Effector memory CD4-positive, alpha-beta T cell (primary cell): Measurements from ENCODE around the gene HIVEP1.
"Not testable (repeated sequence)": the region's sequence is repeated elsewhere in the genome, so short reads cannot be mapped to it uniquely, and the experiment has no call there.

Experiments
- DNase-seq, 3 donors: peaks; one replicate each; pipeline ENCODE4 v3.0.0-alpha.2; 2020
- H3K27ac ChIP-seq: 2 replicates; pipeline ENCODE4 v1.7.0; 2013; ENCODE audit warnings: mild to moderate bottlenecking, low read length, moderate library complexity; ENCODE audit not compliant: insufficient read depth, poor library complexity, severe bottlenecking
- H3K27me3 ChIP-seq: replicated peaks from 2 replicates; pipeline ENCODE4 v1.7.0; 2013; ENCODE audit warnings: mild to moderate bottlenecking, low read length; ENCODE audit not compliant: insufficient read depth, control insufficient read depth, poor library complexity, severe bottlenecking
- H3K36me3 ChIP-seq: 2 replicates; pipeline ENCODE4 v1.7.0; 2013; ENCODE audit warnings: mild to moderate bottlenecking, low read length, moderate library complexity; ENCODE audit not compliant: control insufficient read depth, insufficient read depth
- H3K4me1 ChIP-seq: 2 replicates; pipeline ENCODE4 v1.7.0; 2013; ENCODE audit warnings: low read length, mild to moderate bottlenecking; ENCODE audit not compliant: control insufficient read depth, insufficient read depth, poor library complexity, severe bottlenecking
- H3K4me3 ChIP-seq: 2 replicates; pipeline ENCODE4 v1.7.0; 2013; ENCODE audit warnings: low read length, low read depth, mild to moderate bottlenecking; ENCODE audit not compliant: insufficient read depth, poor library complexity, severe bottlenecking
- H3K9me3 ChIP-seq: 2 replicates; pipeline ENCODE4 v1.7.0; 2013; ENCODE audit warnings: mild to moderate bottlenecking, low read length, moderate library complexity; ENCODE audit not compliant: control insufficient read depth

The HIVEP1 gene

DNA sequence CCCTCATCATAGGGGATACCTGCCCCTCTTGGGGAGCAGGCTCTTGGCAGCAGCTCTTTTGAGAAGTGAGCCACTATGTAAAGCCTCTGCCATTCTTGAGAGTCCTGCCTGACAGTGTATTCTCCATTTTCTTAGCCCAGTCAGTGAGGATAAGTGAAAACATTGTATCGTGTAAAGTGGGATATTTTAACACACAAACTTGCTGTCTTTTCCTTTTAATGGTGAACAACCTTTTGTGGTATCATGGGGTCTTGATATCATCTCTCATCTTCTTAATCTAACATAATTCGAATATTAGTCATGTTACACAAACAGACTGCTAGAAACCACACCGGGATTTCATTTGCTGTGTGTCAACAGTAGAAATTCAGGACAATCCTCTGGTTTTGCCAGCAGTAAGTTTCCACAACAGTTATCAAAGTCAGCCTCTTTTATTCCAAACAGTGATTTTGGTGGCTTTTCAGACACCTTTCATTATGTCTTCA, 136.2 kb downstream of the HIVEP1 start:
- Histone ChIP-seq H3K36me3 (no peaks in the 10 kb centered on the region), H3K27me3 (no peaks in the 10 kb centered on the region), H3K4me3 (no peak overlapping the region), H3K27ac (no peak overlapping the region), H3K4me1 (no peaks in the 10 kb centered on the region), H3K9me3 (no peaks in the 10 kb centered on the region)
- DNase-seq, result no peak

GRCh38 chr6:12148841-12149240, 136.7 kb downstream of the HIVEP1 start:
- Histone ChIP-seq H3K27ac (no peak overlapping the region), H3K27me3 (no peaks in the 10 kb centered on the region), H3K9me3 (no peaks in the 10 kb centered on the region), H3K36me3 (no peaks in the 10 kb centered on the region), H3K4me1 (no peaks in the 10 kb centered on the region), H3K4me3 (no peak overlapping the region)
- DNase-seq, result no peak

- no peak overlapping the region for H3K4me3 ChIP-seq
- no peaks in the 10 kb centered on the region for H3K36me3 ChIP-seq
- no peaks in the 10 kb centered on the region for H3K4me1 ChIP-seq
- no peak overlapping the region for H3K27ac ChIP-seq
- DNase-seq, result no peak
- H3K27me3 ChIP-seq, result no peaks in the 10 kb centered on the region
- H3K9me3 ChIP-seq, result no peaks in the 10 kb centered on the region
These were observed 137.9 kb downstream of the HIVEP1 start for GRCh38 chr6:12149944-12150510.

DNA sequence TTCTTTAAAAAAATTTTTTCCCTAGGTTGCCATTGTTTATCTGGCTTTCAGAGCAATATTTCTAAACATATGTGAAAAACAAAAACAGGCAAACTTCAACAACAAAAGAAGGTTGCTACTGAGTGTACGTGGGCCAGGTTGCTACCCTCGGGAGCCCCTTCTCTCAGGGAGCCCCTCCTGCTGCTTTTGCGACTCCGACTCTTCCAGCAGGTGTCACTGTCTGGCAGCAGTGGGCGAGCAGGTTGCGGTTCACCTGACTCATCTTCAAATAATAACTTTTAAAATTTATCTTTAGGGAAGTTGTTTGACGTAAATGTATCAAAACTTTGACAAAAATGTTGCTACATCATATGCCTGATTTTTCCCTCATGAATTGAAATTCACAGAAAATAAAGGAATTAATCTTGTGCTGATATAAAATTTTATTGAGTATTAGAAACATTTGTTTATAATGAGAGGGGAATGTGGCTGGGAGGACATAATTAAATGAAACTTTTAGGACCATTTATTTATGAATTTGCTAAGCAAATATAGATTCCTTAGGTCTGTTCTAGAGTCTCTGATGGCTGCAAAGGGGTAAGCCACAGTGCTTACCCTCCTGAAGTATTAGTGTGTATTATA, 138.8 kb downstream of the HIVEP1 start:
- H3K36me3 ChIP-seq, result no peaks in the 10 kb centered on the region
- H3K27ac ChIP-seq, result no peak overlapping the region
- no peaks in the 10 kb centered on the region for H3K4me1 ChIP-seq
- no peaks in the 10 kb centered on the region for H3K9me3 ChIP-seq
- H3K27me3 ChIP-seq, result no peaks in the 10 kb centered on the region
- DNase-seq, result no peak
- H3K4me3 ChIP-seq, result no peak overlapping the region

GRCh38 chr6:12151433-12151820, 139.3 kb downstream of the HIVEP1 start:
- no peaks in the 10 kb centered on the region for H3K9me3 ChIP-seq
- no peaks in the 10 kb centered on the region for H3K36me3 ChIP-seq
- H3K4me3 ChIP-seq, result no peak overlapping the region
- no peak for DNase-seq
- H3K27ac ChIP-seq, result no peak overlapping the region
- H3K27me3 ChIP-seq, result no peaks in the 10 kb centered on the region
- H3K4me1 ChIP-seq, result no peaks in the 10 kb centered on the region

GRCh38 chr6:12152023-12152970, 140.2 kb downstream of the HIVEP1 start:
- Histone ChIP-seq H3K4me1 (no peaks in the 10 kb centered on the region), H3K36me3 (no peaks in the 10 kb centered on the region), H3K9me3 (no peaks in the 10 kb centered on the region), H3K4me3 (no peak overlapping the region), H3K27ac (no peak overlapping the region), H3K27me3 (no peaks in the 10 kb centered on the region)
- no peak for DNase-seq

DNA sequence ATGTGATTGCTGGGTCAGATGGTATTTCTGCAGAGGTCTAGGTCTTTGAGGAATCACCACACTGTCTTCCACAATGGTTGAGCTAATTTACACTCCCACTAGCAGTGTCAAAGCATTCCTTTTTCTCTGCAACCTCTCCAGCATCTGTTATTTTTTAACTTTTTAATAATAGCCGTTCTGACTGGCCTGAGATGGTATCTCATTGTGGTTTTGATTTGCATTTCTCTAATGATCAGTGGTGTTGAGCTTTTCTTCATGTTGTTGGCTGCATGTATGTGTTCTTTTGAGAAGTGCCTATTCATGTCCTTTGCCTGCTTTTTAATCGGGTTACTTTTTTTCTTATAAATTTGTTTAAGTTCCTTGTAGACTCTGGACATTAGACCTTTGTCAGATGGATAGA, 143.7 kb downstream of the HIVEP1 start:
- H3K4me1 ChIP-seq, H3K36me3 ChIP-seq, H3K4me3 ChIP-seq, H3K27ac ChIP-seq, DNase-seq, H3K9me3 ChIP-seq, H3K27me3 ChIP-seq: not testable (repeated sequence)

- H3K27ac ChIP-seq, result no peak overlapping the region
These were observed 146.7 kb downstream of the HIVEP1 start for GRCh38 chr6:12158686-12159415.

GRCh38 chr6:12160326-12160725, 148.2 kb downstream of the HIVEP1 start:
- Histone ChIP-seq H3K27me3 (no peaks in the 10 kb centered on the region), H3K27ac (no peak overlapping the region), H3K4me3 (no peak overlapping the region), H3K9me3 (no peaks in the 10 kb centered on the region), H3K36me3 (peaks cover 7% of the 10 kb centered on the region), H3K4me1 (peaks cover 8% of the 10 kb centered on the region)
- DNase-seq, result no peak

More at GRCh38 chr6:12158686-12159415, 146.7 kb downstream of the HIVEP1 start:
- no peaks in the 10 kb centered on the region for H3K9me3 ChIP-seq
- H3K4me1 ChIP-seq, result peaks cover 8% of the 10 kb centered on the region
- H3K36me3 ChIP-seq, result peaks cover 7% of the 10 kb centered on the region
- H3K27me3 ChIP-seq, result no peaks in the 10 kb centered on the region
- DNase-seq, result no peak
- H3K4me3 ChIP-seq, result no peak overlapping the region
